ENCODE results near the gene PDGFC. TPM values are rescaled to one million over a fixed set of nuclear protein-coding genes. Genes with fewer than 3 reads are reported as not detected.

Gene PDGFC
- total RNA-seq, 2 experiments from 2014 or later = not detected

DNA sequence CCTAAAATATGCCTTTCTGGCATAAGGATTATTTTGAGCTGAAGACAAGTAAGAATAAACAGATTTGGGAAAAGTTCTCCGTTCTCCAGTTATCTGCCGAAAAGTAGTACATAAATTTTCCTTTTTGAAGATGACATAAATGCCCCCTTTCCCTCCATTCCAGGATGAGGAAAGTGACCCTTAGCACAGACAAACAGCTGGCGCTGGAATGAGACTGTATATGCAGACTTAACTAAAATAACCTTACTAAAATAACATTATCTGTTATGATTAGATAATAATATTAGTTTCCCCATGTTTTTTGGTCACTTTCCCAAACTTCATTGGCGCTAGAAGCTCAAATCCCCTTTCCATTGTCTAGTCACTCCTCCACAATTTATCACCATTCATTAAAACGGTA lies 21.5 kb downstream of the PDGFC start:
- Histone ChIP-seq H3K4me2 (ENCODE audit: low read length) (no peak overlapping the region), H3K9me3 (ENCODE audit: low read length) (no peaks in the 10 kb centered on the region), H3K4me3 (ENCODE audit: low read depth, low read length, poor library complexity, severe bottlenecking) (no peak overlapping the region), H2AFZ (ENCODE audit: low read length) (no peak overlapping the region), H3K36me3 (ENCODE audit: insufficient read depth, low read length) (no peaks in the 10 kb centered on the region), H3K4me1 (ENCODE audit: insufficient read depth, low read length, poor library complexity, severe bottlenecking) (no peaks in the 10 kb centered on the region), H3K9me2 (ENCODE audit: insufficient read depth, low read length) (no peaks in the 10 kb centered on the region), H4K20me1 (ENCODE audit: insufficient read depth, low read length) (no peaks in the 10 kb centered on the region), H3K27ac (ENCODE audit: low read depth, low read length, poor library complexity, severe bottlenecking) (no peak overlapping the region), H3K79me2 (ENCODE audit: insufficient read depth, low read depth, low read length) (no peaks in the 10 kb centered on the region)
- BruUV-seq (replicated peaks) = no TSS peak
- DNase-seq (ENCODE audit: low spot score) = no peak
- ChIA-PET CTCF (ENCODE audit: unreplicated experiment) (no interaction called here), POLR2A (no interaction called here)
- TF ChIP-seq, protein P1, sequence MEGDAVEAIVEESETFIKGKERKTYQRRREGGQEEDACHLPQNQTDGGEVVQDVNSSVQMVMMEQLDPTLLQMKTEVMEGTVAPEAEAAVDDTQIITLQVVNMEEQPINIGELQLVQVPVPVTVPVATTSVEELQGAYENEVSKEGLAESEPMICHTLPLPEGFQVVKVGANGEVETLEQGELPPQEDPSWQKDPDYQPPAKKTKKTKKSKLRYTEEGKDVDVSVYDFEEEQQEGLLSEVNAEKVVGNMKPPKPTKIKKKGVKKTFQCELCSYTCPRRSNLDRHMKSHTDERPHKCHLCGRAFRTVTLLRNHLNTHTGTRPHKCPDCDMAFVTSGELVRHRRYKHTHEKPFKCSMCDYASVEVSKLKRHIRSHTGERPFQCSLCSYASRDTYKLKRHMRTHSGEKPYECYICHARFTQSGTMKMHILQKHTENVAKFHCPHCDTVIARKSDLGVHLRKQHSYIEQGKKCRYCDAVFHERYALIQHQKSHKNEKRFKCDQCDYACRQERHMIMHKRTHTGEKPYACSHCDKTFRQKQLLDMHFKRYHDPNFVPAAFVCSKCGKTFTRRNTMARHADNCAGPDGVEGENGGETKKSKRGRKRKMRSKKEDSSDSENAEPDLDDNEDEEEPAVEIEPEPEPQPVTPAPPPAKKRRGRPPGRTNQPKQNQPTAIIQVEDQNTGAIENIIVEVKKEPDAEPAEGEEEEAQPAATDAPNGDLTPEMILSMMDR (conservative IDR thresholded peaks at IDR 0.05; ENCODE audit: low read length) = no peak
- TF ChIP-seq EZH2phosphoT487 (IDR thresholded peaks at IDR 0.05; ENCODE audit: borderline replicate concordance, low read depth, low read length) = no peak
- intact Hi-C loops (cut with micrococcal nuclease; ENCODE audit: unreplicated experiment) = no loop called here

DNA sequence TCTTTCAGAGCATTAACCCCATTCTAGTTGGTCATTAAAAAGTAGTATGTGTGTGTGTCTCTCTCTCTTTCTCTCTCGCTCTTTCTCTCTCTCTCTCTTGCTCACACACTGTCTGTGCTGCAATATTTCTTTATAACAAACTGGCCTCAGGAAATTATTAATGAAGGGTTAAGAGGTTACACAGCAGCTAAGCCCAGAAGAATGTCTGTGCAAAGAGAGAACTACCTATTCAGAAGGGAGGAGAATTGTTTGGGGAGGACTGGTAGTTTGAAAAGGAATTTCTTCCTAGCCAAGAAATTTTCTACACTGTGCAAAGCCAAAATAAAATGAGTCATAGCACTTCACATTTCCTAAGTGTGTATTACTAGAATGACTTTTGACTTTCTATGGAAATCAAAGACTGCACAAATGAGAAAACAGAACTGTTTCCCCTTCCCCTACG lies 22.2 kb downstream of the PDGFC start:
- no peak overlapping the region for H3K4me2 ChIP-seq (ENCODE audit: low read length)
- no peaks in the 10 kb centered on the region for H3K4me1 ChIP-seq (ENCODE audit: insufficient read depth, low read length, poor library complexity, severe bottlenecking)
- BruUV-seq (replicated peaks) = no TSS peak
- no peaks in the 10 kb centered on the region for H3K9me3 ChIP-seq (ENCODE audit: low read length)
- ChIA-PET POLR2A (no interaction called here), CTCF (ENCODE audit: unreplicated experiment) (no interaction called here)
- no peak overlapping the region for H3K27ac ChIP-seq (ENCODE audit: low read depth, low read length, poor library complexity, severe bottlenecking)
- H4K20me1 ChIP-seq (ENCODE audit: insufficient read depth, low read length) = no peaks in the 10 kb centered on the region
- TF ChIP-seq, protein P1 (conservative IDR thresholded peaks at IDR 0.05; ENCODE audit: low read length) = no peak
- TF ChIP-seq EZH2phosphoT487 (IDR thresholded peaks at IDR 0.05; ENCODE audit: borderline replicate concordance, low read depth, low read length) = no peak
- DNase-seq (ENCODE audit: low spot score) = no peak
- no peaks in the 10 kb centered on the region for H3K9me2 ChIP-seq (ENCODE audit: insufficient read depth, low read length)
- H3K79me2 ChIP-seq (ENCODE audit: insufficient read depth, low read depth, low read length) = no peaks in the 10 kb centered on the region
- intact Hi-C loops (cut with micrococcal nuclease; ENCODE audit: unreplicated experiment) = no loop called here
- H2AFZ ChIP-seq (ENCODE audit: low read length) = no peak overlapping the region
- no peak overlapping the region for H3K4me3 ChIP-seq (ENCODE audit: low read depth, low read length, poor library complexity, severe bottlenecking)
- no peaks in the 10 kb centered on the region for H3K36me3 ChIP-seq (ENCODE audit: insufficient read depth, low read length)

DNA sequence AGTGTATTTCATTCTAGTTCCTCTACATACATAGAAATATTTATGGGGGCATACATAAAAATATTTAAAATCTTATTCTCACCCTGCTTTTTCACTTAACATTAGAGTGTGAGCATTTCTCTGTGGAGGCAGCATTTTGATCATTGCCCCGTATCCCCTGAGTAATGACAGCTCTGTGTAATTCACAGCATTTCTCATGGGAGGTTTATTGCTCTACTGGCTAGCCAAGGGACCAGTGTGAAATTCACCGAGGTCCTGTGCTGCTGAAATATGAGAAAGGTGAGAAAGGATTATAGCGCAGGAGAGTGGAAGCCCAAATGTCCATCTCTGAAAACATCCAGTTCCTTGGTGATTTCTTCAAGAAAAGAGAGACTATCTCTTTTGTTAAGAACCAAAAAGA lies 22.9 kb downstream of the PDGFC start:
- no peak overlapping the region for H3K4me2 ChIP-seq (ENCODE audit: low read length)
- TF ChIP-seq EZH2phosphoT487 (IDR thresholded peaks at IDR 0.05; ENCODE audit: borderline replicate concordance, low read depth, low read length) = no peak
- TF ChIP-seq, protein P1 (conservative IDR thresholded peaks at IDR 0.05; ENCODE audit: low read length) = no peak
- no peak overlapping the region for H3K27ac ChIP-seq (ENCODE audit: low read depth, low read length, poor library complexity, severe bottlenecking)
- no peaks in the 10 kb centered on the region for H3K9me2 ChIP-seq (ENCODE audit: insufficient read depth, low read length)
- H2AFZ ChIP-seq (ENCODE audit: low read length) = no peak overlapping the region
- ChIA-PET POLR2A (interaction anchor here (0.7 kb wide), 1 partner anchor 433 kb away, joined by 3 read pairs; no protein-coding TSS in a partner anchor), CTCF (ENCODE audit: unreplicated experiment) (no interaction called here)
- H4K20me1 ChIP-seq (ENCODE audit: insufficient read depth, low read length) = no peaks in the 10 kb centered on the region
- DNase-seq (ENCODE audit: low spot score) = no peak
- no peaks in the 10 kb centered on the region for H3K4me1 ChIP-seq (ENCODE audit: insufficient read depth, low read length, poor library complexity, severe bottlenecking)
- no peaks in the 10 kb centered on the region for H3K9me3 ChIP-seq (ENCODE audit: low read length)
- H3K36me3 ChIP-seq (ENCODE audit: insufficient read depth, low read length) = no peaks in the 10 kb centered on the region
- no peak overlapping the region for H3K4me3 ChIP-seq (ENCODE audit: low read depth, low read length, poor library complexity, severe bottlenecking)
- BruUV-seq (replicated peaks) = no TSS peak
- no peaks in the 10 kb centered on the region for H3K79me2 ChIP-seq (ENCODE audit: insufficient read depth, low read depth, low read length)
- intact Hi-C loops (cut with micrococcal nuclease; ENCODE audit: unreplicated experiment) = no loop called here

All from OCI-LY7 (cell line).